ENCODE measurements around the gene ETV6.

GRCh38 chr12:11782914-11783420 lies 133.5 kb downstream of the ETV6 start:
- TF ChIP-seq CTCF (IDR thresholded peaks at IDR 0.05) (no peak), ZFX (IDR thresholded peaks at IDR 0.05; ENCODE audit: borderline replicate concordance) (no peak)
